ENCODE measurements around the gene LSM2. TPM values are rescaled to one million over a fixed set of nuclear protein-coding genes. Genes with fewer than 3 reads are reported as not detected.

LSM2 gene
- polyA plus RNA-seq, 2 of the 4 experiments (the other 2 are of a cell fraction), result 54.7 to 59.6 TPM

DNA sequence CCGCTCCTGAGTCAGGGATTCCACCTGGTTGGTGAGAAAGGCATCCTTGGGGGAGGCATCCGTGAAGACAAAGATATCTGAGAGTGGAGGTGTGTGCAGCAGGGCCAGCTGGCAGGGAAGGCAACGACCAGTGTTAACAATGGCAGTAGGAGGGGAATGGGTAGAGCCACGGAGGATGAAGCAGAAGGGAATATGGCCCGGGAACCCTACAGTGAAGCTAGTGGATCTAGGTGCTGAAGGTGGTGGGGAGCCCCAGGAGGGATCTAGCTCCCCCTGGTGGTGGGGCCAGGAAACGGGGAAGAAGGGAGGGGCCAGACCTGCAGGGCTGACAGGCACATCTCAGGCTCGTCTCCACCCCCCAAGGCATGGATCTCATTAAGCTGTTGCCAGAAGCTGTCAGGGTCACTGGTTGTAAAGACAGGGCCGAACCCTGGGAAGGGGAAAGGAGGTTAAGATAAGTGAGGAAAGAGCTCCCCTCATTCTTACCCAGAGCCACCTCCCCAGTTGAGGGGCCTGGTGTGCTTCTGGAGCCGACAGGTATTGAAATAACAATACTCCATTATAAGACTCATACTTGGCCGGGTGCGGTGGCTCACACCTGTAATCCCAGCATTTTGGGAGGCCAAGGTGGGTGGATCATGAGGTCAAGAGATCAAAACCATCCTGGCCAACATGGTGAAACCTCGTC, 36.9 kb downstream of the LSM2 start (continued):
- TF ChIP-seq NFE2L2 (conservative IDR thresholded peaks at IDR 0.05; ENCODE audit: low read length) (no peak), TFCP2L1 (CRISPR knock-in tag; IDR thresholded peaks at IDR 0.05) (no peak), MYC (IDR thresholded peaks at IDR 0.05; ENCODE audit: borderline replicate concordance, low read length) (no peak)

GRCh38 chr6:31768363-31769257, 38.2 kb downstream of the LSM2 start:
- Histone ChIP-seq H3K4me1 (no peaks in the 10 kb centered on the region), H3K9me3 (no peaks in the 10 kb centered on the region), H3K4me3 (no peak overlapping the region), H3K27ac (no peak overlapping the region), H3K4me2 (no peak overlapping the region)
- ChIA-PET POLR2A (no interaction called here), CTCF (interaction anchor here (0.5 to 5.5 kb wide), 22 partner anchors 9 to 90 kb away, joined by 3 to 36 read pairs (median 5); partner anchors contain the start of genes HSPA1A, HSPA1B, HSPA1L and MSH5)
- ATAC-seq (no peak), DNase-seq (ENCODE audit: low read depth in 1 of 2, low spot score in 1 of 2) (no peak), FAIRE-seq (no peak)
- 90% methylated on average over 18 of the region's 18 CpGs for WGBS (ENCODE audit: missing lambda C conversion rate)
- TF ChIP-seq EP300 (IDR thresholded peaks at IDR 0.05) (no peak), JUNB (IDR thresholded peaks at IDR 0.05) (no peak), JUN (IDR thresholded peaks at IDR 0.05) (no peak), BHLHE40 (IDR thresholded peaks at IDR 0.05; ENCODE audit: low read depth, low read length) (no peak), KDM1A (IDR thresholded peaks at IDR 0.05; ENCODE audit: low read depth) (no peak), RAD21 (conservative IDR thresholded peaks at IDR 0.05 in 1 of 2, IDR thresholded peaks at IDR 0.05 in 1 of 2) (no peak), HEYL (CRISPR knock-in tag; IDR thresholded peaks at IDR 0.05) (no peak), KDM5A (IDR thresholded peaks at IDR 0.05) (no peak), HOXA7 (CRISPR knock-in tag; IDR thresholded peaks at IDR 0.05) (no peak), CBX2 (IDR thresholded peaks at IDR 0.05; ENCODE audit: borderline replicate concordance, low read depth) (no peak), FOSL2 (IDR thresholded peaks at IDR 0.05) (no peak), FOSL2 (CRISPR knock-in tag; IDR thresholded peaks at IDR 0.05) (no peak), NFE2L2 (conservative IDR thresholded peaks at IDR 0.05; ENCODE audit: low read length) (no peak), EHF (CRISPR knock-in tag; IDR thresholded peaks at IDR 0.05) (no peak), PHF8 (IDR thresholded peaks at IDR 0.05; ENCODE audit: borderline replicate concordance, low read depth) (no peak), ZFP36 (IDR thresholded peaks at IDR 0.05; ENCODE audit: borderline replicate concordance, partially characterized antibody) (no peak)
- TF ChIP-seq, protein P1, sequence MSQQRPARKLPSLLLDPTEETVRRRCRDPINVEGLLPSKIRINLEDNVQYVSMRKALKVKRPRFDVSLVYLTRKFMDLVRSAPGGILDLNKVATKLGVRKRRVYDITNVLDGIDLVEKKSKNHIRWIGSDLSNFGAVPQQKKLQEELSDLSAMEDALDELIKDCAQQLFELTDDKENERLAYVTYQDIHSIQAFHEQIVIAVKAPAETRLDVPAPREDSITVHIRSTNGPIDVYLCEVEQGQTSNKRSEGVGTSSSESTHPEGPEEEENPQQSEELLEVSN (IDR thresholded peaks at IDR 0.05; ENCODE audit: borderline replicate concordance, low read depth), result no peak
- TF ChIP-seq, protein P2, sequence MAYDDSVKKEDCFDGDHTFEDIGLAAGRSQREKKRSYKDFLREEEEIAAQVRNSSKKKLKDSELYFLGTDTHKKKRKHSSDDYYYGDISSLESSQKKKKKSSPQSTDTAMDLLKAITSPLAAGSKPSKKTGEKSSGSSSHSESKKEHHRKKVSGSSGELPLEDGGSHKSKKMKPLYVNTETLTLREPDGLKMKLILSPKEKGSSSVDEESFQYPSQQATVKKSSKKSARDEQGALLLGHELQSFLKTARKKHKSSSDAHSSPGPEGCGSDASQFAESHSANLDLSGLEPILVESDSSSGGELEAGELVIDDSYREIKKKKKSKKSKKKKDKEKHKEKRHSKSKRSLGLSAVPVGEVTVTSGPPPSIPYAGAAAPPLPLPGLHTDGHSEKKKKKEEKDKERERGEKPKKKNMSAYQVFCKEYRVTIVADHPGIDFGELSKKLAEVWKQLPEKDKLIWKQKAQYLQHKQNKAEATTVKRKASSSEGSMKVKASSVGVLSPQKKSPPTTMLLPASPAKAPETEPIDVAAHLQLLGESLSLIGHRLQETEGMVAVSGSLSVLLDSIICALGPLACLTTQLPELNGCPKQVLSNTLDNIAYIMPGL (CRISPR knock-in tag; IDR thresholded peaks at IDR 0.05; ENCODE audit: borderline replicate concordance), result no peak

- ATAC-seq, result no peak
- FAIRE-seq, result no peak
- 58% methylated on average over 6 of the region's 6 CpGs for WGBS (ENCODE audit: missing lambda C conversion rate)
- Histone ChIP-seq H3K9me3 (no peaks in the 10 kb centered on the region), H3K4me3 (no peak overlapping the region), H3K4me1 (no peaks in the 10 kb centered on the region), H3K27ac (no peak overlapping the region), H3K4me2 (no peak overlapping the region)
- ChIA-PET CTCF (interaction anchor here (0.9 to 1.7 kb wide), 4 partner anchors 9 to 29 kb away, joined by 3 to 5 read pairs (median 4); partner anchors contain the start of gene VWA7), POLR2A (no interaction called here)
- DNase-seq (ENCODE audit: low read depth in 1 of 2, low spot score in 1 of 2), result no peak
- TF ChIP-seq RFX5 (IDR thresholded peaks at IDR 0.05) (no peak), GATA3 (IDR thresholded peaks at IDR 0.05; ENCODE audit: borderline replicate concordance) (no peak), MYC (IDR thresholded peaks at IDR 0.05; ENCODE audit: borderline replicate concordance, low read length) (no peak), CBX2 (IDR thresholded peaks at IDR 0.05; ENCODE audit: borderline replicate concordance, low read depth) (no peak), FOSB (CRISPR knock-in tag; IDR thresholded peaks at IDR 0.05) (no peak)
Observed at GRCh38 chr6:31767096-31767645, 39.6 kb downstream of the LSM2 start.

All from A549 (cell line).